GM21515 (cell line): ENCODE results near the gene LPAR2.
"Not testable (repeated sequence)": the region's sequence is repeated elsewhere in the genome, so short reads cannot be mapped to it uniquely, and the experiment has no call there.

Source experiments
- ATAC-seq: cut with Tn5 transposase; IDR thresholded peaks from one replicate; pipeline ENCODE4 v1.9.1; 2021; ENCODE audit not compliant: unreplicated experiment

Gene LPAR2

DNA sequence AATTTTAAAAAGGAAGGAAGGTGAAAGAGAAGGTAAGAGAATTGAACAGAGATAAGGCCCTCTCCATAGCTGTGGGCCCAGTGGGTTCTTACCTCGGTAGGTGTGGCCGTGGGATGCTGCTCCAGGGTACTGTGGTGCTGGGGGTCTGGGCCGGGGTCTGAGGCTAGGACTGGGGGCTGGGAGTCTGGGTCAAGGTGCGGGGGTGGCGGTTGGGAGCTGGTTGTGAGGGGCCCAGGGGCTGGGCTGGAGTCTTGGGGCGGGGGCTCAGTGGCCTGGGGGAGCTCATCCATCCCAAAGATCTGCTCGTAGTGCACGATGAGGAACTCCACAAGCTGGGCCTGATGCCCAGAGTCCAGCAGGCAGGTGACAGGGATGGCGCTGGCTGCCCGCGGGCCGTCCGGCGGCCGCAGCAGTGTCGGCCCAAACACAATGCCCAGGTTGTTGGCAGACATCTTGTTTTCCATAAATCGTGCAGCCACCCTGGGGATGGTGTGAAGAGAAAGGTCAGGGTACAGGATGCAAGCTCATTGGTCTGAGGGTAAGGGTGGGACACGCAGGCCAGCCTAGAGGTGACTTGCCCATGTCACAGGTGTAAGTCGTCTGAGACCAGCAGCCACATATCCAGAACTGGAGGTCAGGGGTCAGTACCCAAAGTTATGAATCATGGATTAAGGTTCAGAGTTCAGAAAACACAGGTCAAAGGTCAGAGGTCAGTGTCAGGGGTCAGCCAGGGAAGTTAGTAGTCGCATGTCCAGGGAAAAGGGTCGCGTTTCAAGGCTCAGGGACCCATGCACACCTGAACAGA lies 5.9 kb upstream of the LPAR2 start:
- ATAC-seq, result no peak

DNA sequence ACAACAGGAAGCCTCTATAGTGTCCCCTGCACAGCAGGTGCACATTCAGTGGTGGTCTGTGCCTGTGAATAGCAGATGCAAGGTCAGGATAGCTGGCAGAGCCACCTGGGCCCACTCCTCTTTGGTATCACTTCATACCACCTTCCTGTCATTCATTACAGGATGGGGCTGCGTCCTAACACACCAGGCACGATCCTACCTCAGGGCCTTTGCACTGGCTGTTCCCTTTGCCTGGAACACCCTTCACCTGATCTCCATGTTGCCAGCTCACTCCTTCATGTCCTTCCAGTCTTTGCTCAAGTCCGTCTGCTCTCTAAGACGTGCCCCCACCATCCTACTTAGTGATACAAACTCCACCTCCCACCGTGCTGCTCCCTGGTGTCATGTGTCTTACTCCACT lies 4.6 kb upstream of the LPAR2 start:
- ATAC-seq, result no peak

DNA sequence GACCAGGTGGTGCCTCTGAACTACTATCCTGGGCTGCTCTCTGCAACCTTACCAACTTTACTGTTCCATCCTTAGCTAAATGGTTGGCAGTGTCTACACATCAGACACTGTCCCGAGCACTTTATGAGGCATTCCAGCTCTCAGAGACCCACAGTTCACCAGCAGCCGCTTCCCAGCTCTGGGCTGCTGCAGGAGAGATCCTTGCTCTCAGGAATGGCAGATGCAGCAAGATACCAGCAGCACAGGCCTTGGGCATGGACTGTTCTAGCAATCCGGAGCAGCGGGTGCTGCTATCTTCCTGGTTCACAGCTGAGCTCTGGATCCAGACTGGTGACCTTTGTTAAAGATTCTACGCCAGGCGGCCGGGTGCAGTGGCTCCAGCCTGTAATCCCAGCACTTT lies 3.3 kb upstream of the LPAR2 start:
- ATAC-seq, result no peak

DNA sequence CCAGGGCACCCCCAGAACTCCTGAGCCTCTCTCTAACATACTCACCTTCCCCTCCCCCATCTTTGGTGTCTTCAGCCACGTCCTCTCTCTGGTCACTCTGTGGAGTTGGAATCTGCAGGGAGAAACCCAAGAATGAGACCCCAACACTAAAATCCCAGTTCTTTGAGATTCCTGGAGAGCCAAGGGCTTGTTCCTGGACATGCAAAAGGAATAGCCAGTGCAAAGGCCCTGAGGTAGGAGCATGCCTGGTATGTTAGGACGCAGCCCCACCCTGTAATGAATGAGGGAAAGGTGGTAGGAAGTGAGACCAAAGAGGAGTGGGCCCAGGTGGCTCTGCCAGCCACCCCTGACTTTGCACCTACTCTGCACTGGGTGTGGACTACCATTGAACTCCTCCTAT lies 2.4 kb upstream of the LPAR2 start:
- no peak for ATAC-seq

DNA sequence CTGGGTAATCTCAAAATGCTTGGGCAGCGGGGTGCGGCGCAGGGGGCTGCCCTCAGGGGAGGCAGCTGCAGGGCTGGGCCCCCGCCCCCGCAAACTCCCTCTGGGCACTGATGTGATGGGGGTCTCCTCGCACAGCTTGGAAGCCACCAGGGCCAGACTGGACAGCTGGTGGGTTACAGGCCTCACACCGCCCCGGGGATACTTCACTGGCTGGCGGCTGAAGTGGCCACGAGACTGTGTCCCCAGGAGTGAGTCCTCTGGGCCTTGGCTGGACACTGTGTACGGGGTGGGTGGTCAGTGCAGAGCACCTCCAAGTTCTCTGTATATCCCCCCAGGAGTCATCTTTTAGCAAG lies 2.0 kb upstream of the LPAR2 start:
- no peak for ATAC-seq

DNA sequence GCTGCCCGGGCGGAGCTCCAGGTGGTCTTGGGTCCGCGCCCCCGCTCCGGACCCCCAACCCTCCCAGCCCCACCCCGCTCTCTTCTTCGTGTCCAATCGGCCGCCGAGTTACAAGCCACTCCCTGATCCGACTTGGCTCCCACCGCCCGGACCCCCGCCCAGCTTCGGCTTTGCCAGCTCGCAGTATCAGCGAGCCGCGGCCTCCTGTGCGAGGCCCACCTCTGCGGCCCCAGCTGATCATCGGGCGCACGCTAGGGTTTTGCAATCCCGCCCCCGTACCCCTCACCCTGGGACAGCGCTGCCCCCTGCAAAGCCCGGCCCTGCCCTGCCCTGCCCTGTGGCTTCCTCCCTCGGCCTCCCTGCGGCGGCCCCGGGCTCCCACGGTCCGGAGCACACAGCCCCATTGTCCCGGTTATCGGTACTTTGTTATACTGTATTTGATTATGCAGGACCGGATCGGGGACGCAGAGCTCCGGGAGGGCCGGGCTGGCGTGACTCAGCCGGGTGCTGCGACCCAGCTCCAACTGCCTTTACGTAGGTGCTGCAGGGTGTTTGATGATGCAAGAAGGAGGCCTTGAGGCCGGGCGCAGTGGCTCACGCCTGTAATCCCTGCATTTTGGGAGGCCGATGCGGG lies 598 bp upstream of the LPAR2 start:
- no peak for ATAC-seq

DNA sequence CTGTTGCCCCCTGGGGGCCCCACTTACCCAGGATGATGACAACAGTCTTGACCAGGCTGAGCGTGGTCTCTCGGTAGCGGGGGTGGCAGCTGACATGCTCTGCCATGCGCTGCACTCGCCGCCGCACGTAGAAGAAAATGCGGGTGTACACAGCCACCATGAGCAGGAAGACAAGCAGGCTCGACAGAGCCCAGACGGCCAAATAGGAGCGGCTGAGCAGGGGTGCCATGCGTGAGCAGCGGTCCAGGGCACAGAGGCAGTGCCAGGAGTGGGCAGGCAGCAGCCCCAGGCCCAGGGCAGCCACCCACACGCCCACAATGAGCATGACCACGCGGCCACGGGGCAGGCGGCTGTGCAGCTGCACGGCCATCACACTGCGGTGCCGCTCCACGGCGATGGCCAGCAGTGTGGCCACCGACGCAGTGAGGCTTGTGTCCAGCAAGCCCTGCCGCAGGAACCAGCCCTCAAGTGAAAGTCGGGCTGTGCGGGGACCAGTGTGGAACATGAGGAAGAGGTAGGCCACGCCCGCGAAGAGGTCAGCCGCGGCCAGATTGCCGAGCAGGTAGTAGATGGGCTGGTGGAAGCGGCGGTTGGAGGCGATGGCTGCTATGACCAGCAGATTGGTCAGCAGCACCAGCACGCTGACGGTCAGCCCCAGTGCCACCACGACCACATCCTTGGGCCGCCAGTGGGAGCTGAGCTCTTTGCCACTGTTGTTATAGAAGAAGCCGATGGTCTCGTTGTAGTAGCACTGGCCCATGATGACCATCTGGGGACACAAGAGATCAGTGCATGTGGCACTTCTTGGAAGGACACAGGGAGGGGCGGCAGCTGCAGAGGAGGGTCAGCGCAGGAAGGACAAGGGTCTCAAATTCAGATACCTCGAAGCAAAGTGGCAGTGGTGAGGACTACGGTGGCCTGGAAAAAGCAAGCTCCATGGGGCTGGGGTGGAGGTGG lies 1.2 kb downstream of the LPAR2 start:
- no peak for ATAC-seq

DNA sequence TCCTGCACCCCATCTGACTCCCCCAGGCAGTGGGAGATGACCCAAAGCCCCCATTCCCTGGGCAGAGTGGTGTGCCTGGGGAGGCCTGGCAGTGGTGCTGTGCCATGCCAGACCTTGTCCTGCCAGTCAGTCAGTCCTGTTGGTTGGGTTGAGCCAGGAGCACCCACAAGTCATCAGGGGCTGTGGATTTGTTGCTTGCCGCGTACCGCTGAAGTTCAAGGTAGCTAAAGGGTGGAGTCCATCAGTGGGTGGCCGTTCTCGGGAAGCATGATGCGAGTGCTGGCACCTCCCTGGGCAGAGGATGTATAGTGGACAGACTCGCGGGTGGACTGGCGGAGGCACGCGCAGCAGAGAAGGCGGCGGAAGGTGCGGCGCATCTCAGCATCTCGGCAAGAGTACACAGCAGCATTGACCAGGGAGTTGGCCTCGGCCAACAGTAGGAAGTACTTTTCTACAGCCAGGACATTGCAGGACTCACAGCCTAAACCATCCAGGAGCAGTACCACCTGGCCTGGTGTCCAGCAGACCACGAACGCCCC lies 3.9 kb downstream of the LPAR2 start:
- no peak for ATAC-seq

DNA sequence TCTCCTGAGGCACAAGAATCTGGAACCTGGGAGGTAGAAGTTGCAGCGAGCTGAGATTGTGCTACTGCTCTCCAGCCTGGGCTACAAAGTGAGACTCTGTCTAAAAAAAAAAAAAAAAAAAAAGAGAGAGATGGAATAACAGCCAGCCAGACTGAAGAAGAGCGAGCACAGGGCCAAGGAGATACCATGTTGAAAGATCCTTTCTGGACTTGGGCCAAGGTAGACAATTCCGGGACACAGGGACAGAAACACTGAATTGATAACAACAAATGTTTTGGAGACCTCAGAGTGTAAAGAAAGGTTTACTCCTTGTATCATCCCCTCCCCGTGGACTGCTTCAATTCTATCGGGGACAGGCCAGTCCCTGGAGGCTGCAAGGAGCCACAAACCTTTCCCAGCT lies 4.6 kb downstream of the LPAR2 start:
- no peak for ATAC-seq

DNA sequence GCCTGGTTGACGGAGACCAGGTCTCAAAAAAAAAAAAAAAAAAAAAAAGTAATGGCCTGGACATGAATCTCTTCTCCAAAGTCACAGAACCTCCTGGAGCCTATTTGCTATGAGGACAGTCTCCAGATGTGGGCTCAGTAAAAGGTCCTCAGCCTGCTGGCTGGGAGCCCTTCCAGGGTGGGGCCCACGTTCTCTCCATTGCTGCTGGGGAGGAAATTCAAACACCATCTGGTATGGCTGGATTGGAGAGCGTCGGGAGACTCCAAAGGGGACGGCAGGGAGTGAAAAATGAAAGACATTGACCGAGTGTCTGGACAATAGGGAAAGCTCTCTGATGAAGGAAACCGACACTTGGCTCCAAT lies 8.2 kb downstream of the LPAR2 start:
- ATAC-seq, result no peak

DNA sequence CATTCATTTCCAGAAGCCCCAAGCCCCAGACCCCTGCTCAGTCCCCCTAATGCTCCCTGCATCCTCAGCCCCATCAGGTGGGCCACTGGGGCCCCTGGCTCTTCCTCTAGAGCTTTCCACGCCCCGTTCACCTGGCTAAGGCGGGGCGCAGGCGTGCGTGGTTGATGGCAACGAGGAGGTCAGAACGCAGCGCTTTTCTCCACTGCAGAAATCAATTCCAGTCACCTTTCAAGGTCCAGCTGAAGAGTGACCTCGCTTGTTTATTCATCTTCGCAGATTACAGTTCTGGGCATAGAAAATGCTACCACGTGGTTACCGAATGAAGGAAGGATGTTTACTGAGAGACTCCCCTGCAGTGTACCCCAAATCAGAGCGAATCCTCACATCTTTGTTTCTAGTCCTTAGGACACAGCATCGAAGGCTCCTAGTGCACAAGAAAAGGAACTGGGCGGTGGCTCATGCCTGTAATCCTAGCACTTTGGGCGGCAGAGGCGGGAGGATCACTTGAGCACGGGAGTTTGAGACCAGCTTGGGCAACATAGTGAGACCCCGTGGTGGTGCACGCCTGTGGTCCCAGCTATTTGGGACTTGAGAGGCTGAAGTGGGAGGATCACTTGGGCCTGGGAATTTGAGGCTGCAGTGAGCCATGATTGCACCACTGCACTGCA lies 8.7 kb downstream of the LPAR2 start:
- no peak for ATAC-seq

DNA sequence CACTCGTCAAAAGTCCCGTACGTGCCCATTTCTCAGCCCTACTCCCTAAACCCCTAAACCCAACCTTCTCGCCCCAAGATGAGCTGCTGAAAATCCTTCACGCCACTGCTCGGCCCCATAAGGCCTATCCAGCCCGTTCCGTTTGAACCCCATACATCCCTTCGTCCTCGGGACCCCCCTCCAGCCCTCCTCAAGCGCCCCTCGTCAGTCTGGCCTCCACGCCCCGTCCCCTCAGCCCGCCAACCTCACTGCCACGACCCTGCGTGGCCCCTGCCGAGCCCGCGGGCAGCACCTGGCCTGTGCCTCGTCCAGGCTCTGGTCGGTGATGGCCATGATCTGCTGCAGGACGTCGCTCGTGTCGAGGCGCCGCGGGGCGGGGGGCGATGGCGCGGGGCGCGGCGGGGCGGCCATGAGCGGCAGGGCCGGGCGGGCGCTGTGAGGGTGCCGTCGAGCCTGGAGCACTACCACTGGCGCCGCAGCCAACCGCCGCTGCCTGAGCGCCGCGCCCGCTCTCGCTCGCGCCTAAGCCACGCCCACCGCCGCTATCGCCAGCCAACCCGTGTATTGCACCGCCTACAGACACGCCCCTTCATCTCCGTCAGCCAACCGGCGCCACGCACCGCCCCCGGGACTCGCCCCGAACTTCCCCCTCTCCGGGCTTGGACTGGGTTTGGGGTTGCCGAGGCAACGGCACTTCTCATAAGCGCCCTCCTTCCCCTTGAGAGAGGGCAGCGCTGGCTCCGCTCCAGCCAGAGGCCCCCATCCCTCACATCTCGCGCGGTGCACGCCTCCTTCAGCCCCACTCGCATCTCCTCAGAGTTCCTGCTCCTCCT lies 9.6 kb downstream of the LPAR2 start, which contains the start of gene PBX4:
Gene PBX4 (minus strand): TSS at position 469 of the 833 bp plus-strand sequence. CDS start 58 bp downstream, at position 411.
- ATAC-seq, result peak; percentile 89

DNA sequence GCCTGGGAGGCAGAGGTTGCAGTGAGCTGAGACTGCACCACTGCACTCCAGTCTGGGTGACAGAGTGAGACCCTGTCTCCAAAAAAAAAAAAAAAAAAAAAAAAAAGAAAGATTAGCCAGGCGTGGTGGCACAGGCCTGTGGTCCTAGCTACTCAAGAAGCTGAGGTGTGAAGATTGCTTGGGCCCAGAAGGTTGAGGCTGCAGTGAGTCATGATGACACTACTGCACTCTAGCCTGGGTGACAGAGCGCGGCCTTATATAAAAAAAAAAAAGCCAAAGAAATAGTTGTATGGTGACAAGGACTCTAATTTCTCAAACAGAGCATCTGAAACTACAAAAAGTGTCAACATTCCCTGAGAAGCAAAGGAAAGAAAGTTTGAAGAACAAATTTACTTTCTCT lies 12.9 kb downstream of the LPAR2 start:
- no peak for ATAC-seq

DNA sequence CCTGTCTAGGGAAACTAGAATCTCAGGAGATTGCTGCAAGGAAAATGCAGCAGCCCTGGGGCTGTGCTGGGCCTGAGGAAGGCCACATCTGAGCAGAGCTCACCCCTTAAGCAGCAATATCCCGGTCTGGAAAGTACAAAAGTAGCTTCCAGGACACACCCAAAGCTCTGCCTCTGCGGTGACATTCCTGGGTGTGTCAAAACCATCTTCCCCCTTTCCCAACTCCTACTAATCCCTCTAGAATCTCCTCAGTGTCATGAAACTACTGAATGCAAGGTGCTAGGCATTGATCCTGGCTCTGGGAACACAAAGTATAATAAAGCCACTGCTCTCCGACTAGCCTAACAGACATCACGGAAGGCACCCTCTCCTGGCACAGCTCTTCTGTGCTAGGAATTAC lies 14.5 kb downstream of the LPAR2 start:
- no peak for ATAC-seq

DNA sequence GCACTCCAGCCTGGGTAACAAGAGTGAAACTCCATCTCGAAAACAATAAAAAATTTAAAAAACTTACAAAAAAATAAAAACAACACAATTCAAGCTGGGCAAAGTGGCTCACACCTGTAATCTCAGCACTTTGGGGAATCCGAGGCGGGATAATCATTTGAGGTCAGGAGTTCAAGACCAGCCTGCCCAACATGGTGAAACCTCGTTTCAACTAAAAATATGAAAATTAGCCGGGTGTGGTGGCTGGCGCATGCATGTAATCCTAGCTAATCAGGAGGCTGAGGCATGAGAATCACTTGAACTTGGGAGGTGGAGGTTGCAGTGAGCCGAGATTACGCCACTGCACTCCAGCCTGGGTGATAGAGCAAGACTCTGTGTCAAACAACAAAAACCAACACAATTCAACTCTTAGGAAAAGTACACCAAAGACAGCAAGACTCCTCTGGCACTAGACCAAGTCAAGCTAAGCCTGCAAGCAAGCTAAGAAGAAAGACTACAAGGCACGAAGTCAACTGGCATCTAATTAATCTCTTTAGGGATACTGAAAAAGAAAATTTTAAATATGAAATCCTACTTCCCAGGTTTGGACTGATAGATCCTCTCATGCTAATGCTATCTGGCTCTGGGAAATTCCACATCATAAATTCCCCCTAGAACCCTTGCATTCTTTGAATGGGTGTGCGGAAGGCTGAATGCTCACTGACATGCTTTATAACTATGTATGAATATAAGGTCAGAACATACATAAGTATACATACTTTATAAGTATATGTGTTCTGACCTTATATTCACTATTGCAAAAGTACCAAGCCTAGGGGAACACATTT lies 17.4 kb downstream of the LPAR2 start:
- no peak for ATAC-seq

DNA sequence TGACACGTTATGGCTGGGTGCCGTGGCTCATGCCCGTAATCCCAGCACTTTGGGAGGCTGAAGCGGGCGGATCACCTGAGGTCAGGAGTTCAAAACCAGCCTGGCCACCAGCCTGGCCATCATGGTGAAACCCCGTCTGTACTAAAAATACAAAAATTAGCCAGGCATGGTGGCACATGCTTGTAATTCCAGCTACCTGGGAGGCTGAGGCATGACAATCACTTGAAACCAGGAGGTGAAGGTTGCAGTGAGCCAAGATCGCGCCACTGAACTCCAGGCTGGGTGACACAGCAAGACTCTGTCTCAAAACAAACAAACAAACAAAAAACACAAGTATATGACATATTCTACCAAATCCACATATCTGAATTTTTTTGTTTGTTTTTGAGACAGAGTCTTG lies 21.3 kb downstream of the LPAR2 start:
- not testable (repeated sequence) for ATAC-seq

DNA sequence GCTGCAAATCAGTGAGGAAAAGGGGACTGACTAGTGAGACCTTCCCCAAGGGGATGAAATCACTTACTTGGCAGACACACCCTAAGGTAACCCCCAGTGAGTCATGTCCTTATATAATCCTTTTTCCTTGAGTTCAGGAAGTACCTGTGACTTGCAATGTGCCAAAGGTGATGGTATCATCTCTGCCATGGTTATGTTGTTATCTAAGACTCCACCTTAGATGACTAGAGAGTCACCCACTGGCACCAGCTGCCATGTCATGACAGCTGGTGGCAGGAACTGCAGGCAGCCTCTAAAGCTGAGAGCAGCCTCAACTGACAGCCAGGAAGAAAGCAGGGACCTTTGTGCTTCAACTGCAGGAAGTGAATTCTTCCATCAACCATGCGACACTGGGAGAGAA lies 22.0 kb downstream of the LPAR2 start:
- no peak for ATAC-seq

DNA sequence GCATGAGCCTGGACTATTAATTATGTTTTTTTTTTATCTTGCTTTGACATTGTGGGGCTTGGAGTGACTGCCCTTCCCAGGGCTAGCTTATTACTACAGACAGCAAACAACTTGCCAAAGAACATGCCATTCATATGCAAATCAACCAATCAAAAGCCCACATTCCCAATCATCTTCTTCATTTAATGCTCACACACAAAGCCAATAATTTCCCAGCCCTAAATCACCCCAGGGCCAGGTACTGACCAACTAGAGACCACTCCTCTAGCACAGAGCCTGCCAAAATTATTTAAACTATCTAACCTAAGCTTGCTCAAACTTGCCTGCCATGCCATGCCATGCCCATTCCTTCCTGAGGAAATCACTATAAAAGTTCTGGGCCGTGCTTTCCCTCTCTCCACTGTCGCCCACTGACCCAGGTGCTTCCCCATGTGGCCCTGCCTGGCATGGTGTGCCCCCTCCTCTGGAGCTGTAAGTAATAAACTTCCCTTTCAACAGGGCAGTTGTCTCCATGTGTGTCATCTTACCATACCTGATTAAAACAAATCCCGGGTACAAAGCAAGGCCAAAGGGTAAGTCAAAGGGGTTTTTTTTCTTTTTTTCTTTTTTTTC lies 25.2 kb downstream of the LPAR2 start:
- ATAC-seq, result no peak
